GM10266 (cell line): ENCODE data around the gene CEBPE.

Experiments used
- DNase-seq: peaks from one replicate; pipeline ENCODE4 v3.0.0; 2012; ENCODE audit errors: extremely low spot score
- CTCF ChIP-seq: IDR thresholded peaks from 2 replicates; pipeline ENCODE4 v1.5.1; 2012; ENCODE audit warnings: mild to moderate bottlenecking, low read depth; ENCODE audit not compliant: control insufficient read depth, insufficient read depth; ENCODE audit errors: missing control alignments

The CEBPE gene

GRCh38 chr14:23143911-23144310, 24.9 kb upstream of the CEBPE start:
- DNase-seq = no peak
- no peak for TF ChIP-seq CTCF

GRCh38 chr14:23142826-23143225, 23.8 kb upstream of the CEBPE start:
- no peak for TF ChIP-seq CTCF
- no peak for DNase-seq

GRCh38 chr14:23141706-23142444, 22.8 kb upstream of the CEBPE start:
- TF ChIP-seq CTCF = no peak
- DNase-seq = no peak

GRCh38 chr14:23140371-23140770, 21.3 kb upstream of the CEBPE start:
- no peak for DNase-seq
- TF ChIP-seq CTCF = no peak

- DNase-seq = no peak
- no peak for TF ChIP-seq CTCF
Observed at GRCh38 chr14:23139874-23140273, 20.8 kb upstream of the CEBPE start.

- DNase-seq = no peak
- no peak for TF ChIP-seq CTCF
Observed at GRCh38 chr14:23137813-23138535, 18.9 kb upstream of the CEBPE start.

- no peak for DNase-seq
- no peak for TF ChIP-seq CTCF
Observed at GRCh38 chr14:23137192-23137812, 18.2 kb upstream of the CEBPE start.
